ENCODE data around the gene PCK2. TPM values are rescaled to one million over a fixed set of nuclear protein-coding genes. Genes with fewer than 3 reads are reported as not detected.
A peak's percentile ranks its signal among the peaks of the same experiment; 100 is the strongest.
"Not testable (repeated sequence)": the region's sequence is repeated elsewhere in the genome, so short reads cannot be mapped to it uniquely, and the experiment has no call there.

The PCK2 gene
- total RNA-seq (10 to 100 TPM in 7 of 9 donors, 1 to 10 TPM in 2; 4.4 to 37.0 (median 18.4) TPM), polyA plus RNA-seq (10 to 100 TPM in 2 of 3 donors, 1 to 10 TPM in 1; 7.9 to 17.9 (median 10.5) TPM)
- long read RNA-seq, donor 1, result 0 reads
- long read RNA-seq, donor 2, partial matches to known transcripts, result 0 of 1 reads
- long read RNA-seq, donor 2, other reads (novel, unspliced or antisense), result 0 of 1 reads
- long read RNA-seq, donor 3, partial matches to known transcripts, result 0 of 2 reads
- long read RNA-seq, donor 3, other reads (novel, unspliced or antisense), result 0 of 2 reads
- long read RNA-seq, donor 4, transcript PCK2-201 (10 exons, 2,357 nt), result major isoform, 5 of 7 reads
- long read RNA-seq, donor 4, partial matches to known transcripts, result 1 of 7 reads
- long read RNA-seq, donor 4, other reads (novel, unspliced or antisense), result 0 of 7 reads
- long read RNA-seq, donor 5, transcript PCK2-201 (10 exons, 2,357 nt), result major isoform, 19 of 29 reads
- long read RNA-seq, donor 5, partial matches to known transcripts, result 4 of 29 reads
- long read RNA-seq, donor 5, other reads (novel, unspliced or antisense), result 6 of 29 reads
- long read RNA-seq, donor 6, partial matches to known transcripts, result 1 of 15 reads
- long read RNA-seq, donor 6, other reads (novel, unspliced or antisense), result 6 of 15 reads
- long read RNA-seq, donor 7, partial matches to known transcripts, result 0 of 1 reads
- long read RNA-seq, donor 7, other reads (novel, unspliced or antisense), result 0 of 1 reads
- long read RNA-seq, donor 8, partial matches to known transcripts, result 0 of 3 reads
- long read RNA-seq, donor 8, other reads (novel, unspliced or antisense), result 0 of 3 reads
- long read RNA-seq, donor 9, partial matches to known transcripts, result 0 of 3 reads
- long read RNA-seq, donor 9, other reads (novel, unspliced or antisense), result 0 of 3 reads
- long read RNA-seq, donor 10, partial matches to known transcripts, result 0 of 2 reads
- long read RNA-seq, donor 10, other reads (novel, unspliced or antisense), result 0 of 2 reads

DNA sequence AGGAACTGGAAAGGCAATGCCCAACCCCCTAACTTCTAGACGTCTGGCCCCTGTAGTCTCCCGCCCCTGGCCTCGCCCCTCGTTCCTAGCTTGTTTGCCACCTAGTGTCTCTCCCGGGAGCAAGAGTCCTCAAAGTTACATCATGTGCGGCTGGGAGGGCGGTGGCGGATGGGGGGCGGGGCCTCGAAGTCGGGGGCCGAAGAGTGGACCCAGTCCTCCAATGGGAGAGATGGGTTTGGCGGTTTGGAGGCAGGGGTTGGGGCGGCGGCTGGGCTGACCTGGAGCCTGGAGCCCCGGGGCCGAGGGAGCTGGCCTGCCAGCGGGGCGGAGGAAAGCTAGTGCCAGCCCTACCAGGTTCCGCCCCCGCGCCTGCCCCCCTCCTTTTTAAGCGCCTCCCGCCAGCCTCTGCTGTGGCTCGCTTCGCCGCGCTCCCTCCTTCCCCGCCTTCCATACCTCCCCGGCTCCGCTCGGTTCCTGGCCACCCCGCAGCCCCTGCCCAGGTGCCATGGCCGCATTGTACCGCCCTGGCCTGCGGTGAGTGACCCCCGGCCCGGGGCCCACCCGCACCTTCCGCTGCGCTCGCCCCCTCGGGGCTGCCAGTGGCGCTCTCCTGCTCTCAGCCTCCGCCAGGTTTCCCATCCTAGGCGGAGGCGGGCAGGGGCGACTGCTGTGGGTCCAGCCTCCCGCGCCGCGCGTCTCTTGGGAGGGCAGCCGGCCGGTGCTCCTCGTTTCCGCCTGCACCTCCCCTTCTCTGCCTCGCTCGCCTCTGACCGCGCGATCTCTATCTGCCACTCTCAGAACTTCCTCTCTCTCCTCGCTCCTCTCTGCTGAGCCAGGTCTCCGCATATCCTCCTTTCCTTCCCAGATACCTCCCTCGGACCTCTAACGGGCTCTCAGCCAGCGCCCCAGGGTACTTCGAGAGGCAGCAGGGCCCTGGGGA, at the start of gene PCK2:
Gene PCK2, plus strand, starts transcription at position 411 of the 940 bp plus-strand sequence. Its CDS starts 95 bp downstream, at position 506.
- H3K4me1 ChIP-seq (replicated peaks in 1 of 2), result peaks cover 4 to 21% of the 10 kb centered on the region in 2 donors
- H3K4me3 ChIP-seq, result peak within 1 kb of the TSS; percentile 72 to 96 (median 84)
- peak; percentile 46 to 64 for TF ChIP-seq POLR2A (IDR thresholded peaks at IDR 0.05)
- TF ChIP-seq, protein P1, sequence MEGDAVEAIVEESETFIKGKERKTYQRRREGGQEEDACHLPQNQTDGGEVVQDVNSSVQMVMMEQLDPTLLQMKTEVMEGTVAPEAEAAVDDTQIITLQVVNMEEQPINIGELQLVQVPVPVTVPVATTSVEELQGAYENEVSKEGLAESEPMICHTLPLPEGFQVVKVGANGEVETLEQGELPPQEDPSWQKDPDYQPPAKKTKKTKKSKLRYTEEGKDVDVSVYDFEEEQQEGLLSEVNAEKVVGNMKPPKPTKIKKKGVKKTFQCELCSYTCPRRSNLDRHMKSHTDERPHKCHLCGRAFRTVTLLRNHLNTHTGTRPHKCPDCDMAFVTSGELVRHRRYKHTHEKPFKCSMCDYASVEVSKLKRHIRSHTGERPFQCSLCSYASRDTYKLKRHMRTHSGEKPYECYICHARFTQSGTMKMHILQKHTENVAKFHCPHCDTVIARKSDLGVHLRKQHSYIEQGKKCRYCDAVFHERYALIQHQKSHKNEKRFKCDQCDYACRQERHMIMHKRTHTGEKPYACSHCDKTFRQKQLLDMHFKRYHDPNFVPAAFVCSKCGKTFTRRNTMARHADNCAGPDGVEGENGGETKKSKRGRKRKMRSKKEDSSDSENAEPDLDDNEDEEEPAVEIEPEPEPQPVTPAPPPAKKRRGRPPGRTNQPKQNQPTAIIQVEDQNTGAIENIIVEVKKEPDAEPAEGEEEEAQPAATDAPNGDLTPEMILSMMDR (IDR thresholded peaks at IDR 0.05), result peak in 3 of 6 experiments; percentile 8 to 25 (median 14)
- peaks cover 0 to 11% of the 10 kb centered on the region in 2 donors for H3K36me3 ChIP-seq (replicated peaks in 1 of 2)
- no peaks in the 10 kb centered on the region for H3K27me3 ChIP-seq
- no peaks in the 10 kb centered on the region for H3K9me3 ChIP-seq (replicated peaks in 1 of 3)
- 0 to 1% (median 1%) methylated on average over 29 to 68 of the region's 68 CpGs for WGBS, 4 donors
- H3K27ac ChIP-seq, result peak within 1 kb of the TSS; percentile 55 to 91 (median 89)
- peak; percentile 86 to 97 (median 95) for DNase-seq
- intact Hi-C loops (cut with DNase I), result loop anchor here (5.0 kb wide), 1 partner anchor 37 kb away; no protein-coding TSS in a partner anchor

GRCh38 chr14:24049002-24049401, 45.1 kb upstream of the PCK2 start:
- DNase-seq; H3K27me3 ChIP-seq; H3K4me3 ChIP-seq; H3K27ac ChIP-seq; H3K9me3 ChIP-seq (replicated peaks in 1 of 3); H3K36me3 ChIP-seq (replicated peaks in 1 of 2); intact Hi-C loops (cut with DNase I): not testable (repeated sequence)
- peaks cover 13 to 16% of the 10 kb centered on the region in 2 donors for H3K4me1 ChIP-seq (replicated peaks in 1 of 2)
- 63 to 77% (median 72%) methylated on average over 2 of the region's 2 CpGs for WGBS, 4 donors

DNA sequence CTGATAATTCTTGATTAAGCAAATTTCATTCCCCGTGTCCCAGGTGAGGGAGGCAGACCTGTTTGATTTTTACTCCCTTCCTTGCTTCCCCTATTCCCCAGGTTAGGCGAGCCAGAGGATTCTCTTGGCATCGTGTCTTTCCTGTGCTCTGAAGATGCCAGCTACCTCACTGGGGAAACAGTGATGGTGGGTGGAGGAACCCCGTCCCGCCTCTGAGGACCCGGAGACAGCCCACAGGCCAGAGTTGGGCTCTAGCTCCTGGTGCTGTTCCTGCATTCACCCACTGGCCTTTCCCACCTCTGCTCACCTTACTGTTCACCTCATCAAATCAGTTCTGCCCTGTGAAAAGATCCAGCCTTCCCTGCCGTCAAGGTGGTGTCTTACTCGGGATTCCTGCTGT, 43.4 kb upstream of the PCK2 start:
- H3K4me1 ChIP-seq (replicated peaks in 1 of 2), result peaks cover 13 to 16% of the 10 kb centered on the region in 2 donors
- not testable (repeated sequence) for H3K27me3 ChIP-seq; H3K4me3 ChIP-seq; H3K9me3 ChIP-seq (replicated peaks in 1 of 3); H3K36me3 ChIP-seq (replicated peaks in 1 of 2); H3K27ac ChIP-seq
- intact Hi-C loops (cut with DNase I), result loop anchor here in 1 of 2 donors (10.0 kb wide), 1 partner anchor 244 kb away; the partner anchor contains the start of genes DHRS1 and NOP9
- peak in 2 of 7 donors; percentile 11 to 37 for DNase-seq
- WGBS, 4 donors, result 70 to 79% (median 73%) methylated on average over 8 of the region's 8 CpGs

DNA sequence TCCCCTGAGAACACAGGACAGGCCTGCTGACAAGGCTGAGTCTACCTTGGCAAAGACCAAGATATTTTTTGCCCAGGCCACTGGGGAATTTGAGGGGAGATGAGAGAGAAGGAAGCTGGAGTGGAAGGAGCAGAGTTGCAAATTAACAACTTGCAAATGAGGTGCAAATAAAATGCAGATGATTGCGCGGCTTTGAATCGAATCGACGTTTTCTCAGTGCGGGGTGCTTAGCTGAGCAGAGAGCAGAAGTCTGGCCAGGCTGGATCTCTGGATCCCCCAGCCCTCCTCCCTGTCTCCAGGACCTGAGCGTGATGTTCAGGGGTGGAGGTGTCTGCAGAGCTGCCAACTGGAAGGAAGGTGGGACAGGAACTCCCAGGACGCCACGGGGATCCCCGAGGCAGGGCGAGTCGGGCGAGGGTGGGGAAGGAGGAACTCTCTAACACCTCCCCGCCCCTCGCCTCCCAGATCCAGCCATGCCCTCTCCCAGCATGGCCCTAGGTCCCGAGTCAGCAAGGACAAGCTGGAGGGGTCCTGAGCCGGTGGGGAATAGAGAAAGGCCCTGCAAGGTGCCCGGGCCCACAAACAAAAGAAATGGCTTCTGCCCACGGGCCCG, 42.8 kb upstream of the PCK2 start:
- Histone ChIP-seq H3K36me3 (replicated peaks in 1 of 2) (no peaks in the 10 kb centered on the region), H3K9me3 (replicated peaks in 1 of 3) (no peaks in the 10 kb centered on the region), H3K4me1 (replicated peaks in 1 of 2) (peaks cover 13 to 16% of the 10 kb centered on the region in 2 donors), H3K4me3 (peak overlapping the region in 2 of 4 donors; percentile 28 to 75), H3K27me3 (no peaks in the 10 kb centered on the region), H3K27ac (peak overlapping the region in 2 of 5 donors; percentile 23 to 45)
- peak in 2 of 7 donors; percentile 22 to 51 for DNase-seq
- 32 to 39% (median 32%) methylated on average over 15 to 20 of the region's 20 CpGs for WGBS, 4 donors
- intact Hi-C loops (cut with DNase I), result loop anchor here in 1 of 2 donors (10.0 kb wide), 1 partner anchor 244 kb away; the partner anchor contains the start of genes DHRS1 and NOP9
- no peak for TF ChIP-seq POLR2A (IDR thresholded peaks at IDR 0.05)
- TF ChIP-seq, protein P1 (IDR thresholded peaks at IDR 0.05), result no peak

Data from adrenal gland (tissue), 19 donors.